ENCODE results near the gene ERC1.

The ERC1 gene

GRCh38 chr12:1398673-1399072 lies 407.6 kb downstream of the ERC1 start:
- DNase-seq (ENCODE audit: low spot score in 2 of 2) (no peak), ATAC-seq (no peak)
- no peaks in the 10 kb centered on the region for H3K4me1 Mint-ChIP-seq
- no peaks in the 10 kb centered on the region for H3K36me3 Mint-ChIP-seq
- no peak overlapping the region for H3K4me3 Mint-ChIP-seq
- H3K9me3 Mint-ChIP-seq: no peaks in the 10 kb centered on the region
- H3K27ac Mint-ChIP-seq: no peak overlapping the region

DNA sequence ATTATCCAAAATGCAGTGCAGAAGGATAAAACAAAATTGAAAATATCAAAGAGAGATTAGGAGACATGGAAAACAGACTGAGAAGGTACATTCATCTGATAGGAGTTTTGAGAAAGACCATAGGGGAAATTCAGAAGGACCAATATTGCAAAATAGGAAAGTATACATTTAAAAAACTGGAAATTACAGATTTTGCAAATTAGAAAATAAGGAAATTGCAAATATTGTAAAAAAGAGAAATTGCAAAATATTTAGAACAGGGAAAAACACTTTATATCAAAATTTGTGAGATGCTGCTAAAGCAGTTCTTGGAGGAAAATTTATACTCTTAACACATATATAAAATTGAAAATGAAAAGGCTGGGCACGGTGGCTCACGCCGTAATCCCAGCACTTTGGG lies 410.9 kb downstream of the ERC1 start:
- Mint-ChIP-seq H3K36me3 (no peaks in the 10 kb centered on the region), H3K9me3 (no peaks in the 10 kb centered on the region), H3K4me3 (no peak overlapping the region), H3K27ac (no peak overlapping the region), H3K4me1 (no peaks in the 10 kb centered on the region)
- DNase-seq (ENCODE audit: low spot score in 2 of 2): no peak
- no peak for ATAC-seq

GRCh38 chr12:1403417-1403816 lies 412.4 kb downstream of the ERC1 start:
- Mint-ChIP-seq H3K9me3 (no peaks in the 10 kb centered on the region), H3K4me1 (no peaks in the 10 kb centered on the region), H3K27ac (no peak overlapping the region), H3K4me3 (no peak overlapping the region), H3K36me3 (peaks cover 4% of the 10 kb centered on the region)
- ATAC-seq (no peak), DNase-seq (ENCODE audit: low spot score in 2 of 2) (no peak)

GRCh38 chr12:1405619-1406018 lies 414.6 kb downstream of the ERC1 start:
- Mint-ChIP-seq H3K4me3 (no peak overlapping the region), H3K36me3 (peaks cover 9% of the 10 kb centered on the region), H3K9me3 (no peaks in the 10 kb centered on the region), H3K4me1 (no peaks in the 10 kb centered on the region), H3K27ac (no peak overlapping the region)
- DNase-seq (ENCODE audit: low spot score in 2 of 2) (no peak), ATAC-seq (no peak)

DNA sequence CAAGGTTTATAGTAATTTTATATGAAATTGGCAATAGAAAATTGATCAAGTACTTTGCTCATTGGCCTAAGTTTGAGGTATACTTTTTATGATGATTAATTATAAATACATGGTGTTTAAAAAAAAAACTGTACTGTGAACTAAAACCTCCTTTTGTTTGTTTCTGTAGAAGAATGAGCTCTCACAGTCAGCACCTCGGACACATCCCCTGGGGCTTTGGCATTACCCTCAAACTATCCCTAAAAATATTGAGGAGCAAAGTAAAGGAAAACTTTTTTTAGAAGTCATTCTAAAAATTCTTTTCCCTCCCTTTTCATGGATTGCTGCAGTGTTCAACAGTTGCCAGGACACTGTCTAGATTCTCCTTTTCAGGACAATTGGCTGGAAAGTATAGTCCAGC lies 419.8 kb downstream of the ERC1 start:
- no peak for DNase-seq (ENCODE audit: low spot score in 2 of 2)
- Mint-ChIP-seq H3K27ac (no peak overlapping the region), H3K36me3 (peaks cover 9% of the 10 kb centered on the region), H3K4me1 (no peaks in the 10 kb centered on the region), H3K4me3 (no peak overlapping the region), H3K9me3 (no peaks in the 10 kb centered on the region)
- no peak for ATAC-seq

- Mint-ChIP-seq H3K4me3 (no peak overlapping the region), H3K9me3 (no peaks in the 10 kb centered on the region), H3K27ac (no peak overlapping the region), H3K4me1 (no peaks in the 10 kb centered on the region), H3K36me3 (no peaks in the 10 kb centered on the region)
- no peak for ATAC-seq
- no peak for DNase-seq (ENCODE audit: low spot score in 2 of 2)
Measured at GRCh38 chr12:1413930-1414329, 422.9 kb downstream of the ERC1 start.

- H3K4me1 Mint-ChIP-seq: peaks cover 13% of the 10 kb centered on the region
- H3K4me3 Mint-ChIP-seq: no peak overlapping the region
- no peak for DNase-seq (ENCODE audit: low spot score in 2 of 2)
- no peaks in the 10 kb centered on the region for H3K36me3 Mint-ChIP-seq
- no peak for ATAC-seq
- H3K27ac Mint-ChIP-seq: no peak overlapping the region
- peaks cover 8% of the 10 kb centered on the region for H3K9me3 Mint-ChIP-seq
Measured at GRCh38 chr12:1418144-1418543, 427.1 kb downstream of the ERC1 start.

- no peak for ATAC-seq
- Mint-ChIP-seq H3K36me3 (no peaks in the 10 kb centered on the region), H3K27ac (no peak overlapping the region)
Measured at GRCh38 chr12:1419849-1420371, 428.9 kb downstream of the ERC1 start.

DNA sequence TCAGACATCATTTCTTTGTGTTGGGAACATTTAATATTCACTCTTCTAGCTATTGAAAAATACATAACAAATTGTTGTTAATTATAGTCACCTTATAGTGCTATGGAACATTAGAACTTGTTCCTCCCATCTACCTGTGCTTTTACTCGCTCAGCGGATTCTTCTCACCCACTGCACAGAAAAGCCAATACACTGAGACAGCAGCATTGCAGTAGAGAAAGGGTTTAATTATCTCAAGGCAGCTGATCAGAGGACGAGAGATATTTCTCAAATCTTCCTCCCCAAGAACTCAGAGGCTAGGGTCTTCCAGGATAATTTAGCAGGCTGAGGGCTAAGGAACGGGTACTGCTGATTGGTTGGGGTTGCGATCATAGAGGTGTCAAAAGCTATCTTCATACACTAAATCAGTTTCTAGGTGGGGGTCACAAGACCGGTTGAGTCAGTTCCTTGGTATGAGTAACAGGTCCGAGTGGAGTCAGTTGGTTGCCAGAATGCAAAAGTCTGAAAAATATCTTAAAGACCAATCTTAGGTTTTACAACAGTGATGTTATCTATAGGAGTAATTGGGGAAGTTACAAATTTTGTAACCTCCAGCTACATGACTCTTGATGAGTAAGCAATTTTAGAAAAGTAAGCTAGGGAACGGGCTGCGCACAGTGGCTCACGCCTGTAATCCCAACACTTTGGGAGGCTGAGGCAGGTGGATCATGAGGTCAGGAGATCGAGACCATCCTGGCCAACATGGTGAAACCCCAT lies 430.2 kb downstream of the ERC1 start:
- no peak for ATAC-seq
- no peak overlapping the region for H3K4me3 Mint-ChIP-seq
- peaks cover 11% of the 10 kb centered on the region for H3K9me3 Mint-ChIP-seq
- peaks cover 32% of the 10 kb centered on the region for H3K4me1 Mint-ChIP-seq
- H3K36me3 Mint-ChIP-seq: no peaks in the 10 kb centered on the region
- H3K27ac Mint-ChIP-seq: no peak overlapping the region
- DNase-seq (ENCODE audit: low spot score in 2 of 2): no peak

More at GRCh38 chr12:1419849-1420371, 428.9 kb downstream of the ERC1 start:
- peaks cover 26% of the 10 kb centered on the region for H3K4me1 Mint-ChIP-seq
- DNase-seq (ENCODE audit: low spot score in 2 of 2): no peak
- H3K9me3 Mint-ChIP-seq: peaks cover 11% of the 10 kb centered on the region
- H3K4me3 Mint-ChIP-seq: no peak overlapping the region

DNA sequence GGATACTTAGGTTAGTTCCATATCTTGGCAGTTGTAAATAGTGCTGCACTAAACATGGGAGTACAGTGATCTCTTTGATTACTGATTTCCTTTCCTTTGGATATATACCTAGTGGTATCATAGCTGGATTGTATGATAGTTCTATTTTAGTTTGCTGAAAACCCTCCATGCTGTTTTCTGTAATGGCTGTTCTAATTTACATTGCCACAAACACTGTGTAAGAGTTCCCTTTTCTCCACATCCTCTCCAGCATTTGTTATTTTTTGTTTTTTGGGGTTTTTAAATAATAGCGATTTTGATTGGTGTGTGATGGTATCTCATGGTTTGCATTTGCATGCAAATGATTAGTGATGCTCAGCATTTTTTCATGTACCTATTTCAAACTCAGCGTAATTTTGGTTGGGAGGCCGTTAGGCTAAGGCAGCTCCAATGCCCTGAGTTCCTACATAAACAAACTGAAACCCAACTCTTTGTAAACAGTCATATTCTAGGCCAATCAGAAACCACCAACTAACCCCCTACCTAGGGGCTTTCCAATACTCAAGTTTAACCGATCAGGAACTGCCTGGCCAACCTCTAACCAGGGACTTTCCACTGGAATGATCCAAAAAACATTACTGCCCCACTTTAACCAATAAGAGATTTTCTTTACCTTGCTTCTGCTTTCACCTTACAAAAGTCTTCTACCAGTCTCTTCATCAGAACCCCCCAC lies 431.7 kb downstream of the ERC1 start:
- DNase-seq (ENCODE audit: low spot score in 2 of 2) (peak in 1 of 2 donors; percentile 57), ATAC-seq (peak; percentile 94)
- H3K36me3 Mint-ChIP-seq: no peaks in the 10 kb centered on the region
- peak overlapping the region; percentile 88 for H3K27ac Mint-ChIP-seq
- H3K4me1 Mint-ChIP-seq: peaks cover 32% of the 10 kb centered on the region
- H3K9me3 Mint-ChIP-seq: peaks cover 11% of the 10 kb centered on the region
- H3K4me3 Mint-ChIP-seq: peak overlapping the region; percentile 19

GRCh38 chr12:1424674-1425395 lies 433.8 kb downstream of the ERC1 start:
- H3K27ac Mint-ChIP-seq: peak overlapping the region; percentile 88
- ATAC-seq: no peak
- no peaks in the 10 kb centered on the region for H3K36me3 Mint-ChIP-seq
- H3K9me3 Mint-ChIP-seq: peaks cover 11% of the 10 kb centered on the region
- peaks cover 32% of the 10 kb centered on the region for H3K4me1 Mint-ChIP-seq
- no peak for DNase-seq (ENCODE audit: low spot score in 2 of 2)
- H3K4me3 Mint-ChIP-seq: no peak overlapping the region

- ATAC-seq (peak; percentile 60), DNase-seq (ENCODE audit: low spot score in 2 of 2) (no peak)
- peaks cover 11% of the 10 kb centered on the region for H3K9me3 Mint-ChIP-seq
- H3K4me1 Mint-ChIP-seq: peaks cover 32% of the 10 kb centered on the region
- no peak overlapping the region for H3K4me3 Mint-ChIP-seq
- no peaks in the 10 kb centered on the region for H3K36me3 Mint-ChIP-seq
- H3K27ac Mint-ChIP-seq: peak overlapping the region; percentile 88
Measured at GRCh38 chr12:1425396-1425729, 434.3 kb downstream of the ERC1 start.

DNA sequence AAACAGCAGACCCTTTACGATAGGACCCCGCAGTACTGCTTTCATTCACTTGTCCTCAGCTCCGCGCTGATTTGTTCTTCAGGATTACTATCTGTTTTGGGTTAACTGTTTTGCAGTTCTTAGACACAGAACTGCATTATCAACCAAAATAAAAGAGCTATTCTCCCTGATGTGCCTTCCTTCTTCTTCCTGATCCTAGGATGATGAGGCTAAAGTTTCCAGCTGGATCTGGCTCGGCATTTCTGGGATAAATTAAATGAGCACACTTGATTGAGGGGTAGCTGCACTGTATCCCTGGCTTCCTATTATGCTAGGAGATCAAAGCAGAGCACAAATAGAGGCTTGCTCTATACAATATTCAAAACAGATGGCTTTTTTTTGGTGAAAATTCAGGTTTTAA lies 437.6 kb downstream of the ERC1 start:
- Mint-ChIP-seq H3K4me3 (no peak overlapping the region), H3K36me3 (no peaks in the 10 kb centered on the region), H3K9me3 (peaks cover 2% of the 10 kb centered on the region), H3K27ac (no peak overlapping the region), H3K4me1 (peaks cover 14% of the 10 kb centered on the region)
- DNase-seq (ENCODE audit: low spot score in 2 of 2): no peak
- ATAC-seq: no peak

DNA sequence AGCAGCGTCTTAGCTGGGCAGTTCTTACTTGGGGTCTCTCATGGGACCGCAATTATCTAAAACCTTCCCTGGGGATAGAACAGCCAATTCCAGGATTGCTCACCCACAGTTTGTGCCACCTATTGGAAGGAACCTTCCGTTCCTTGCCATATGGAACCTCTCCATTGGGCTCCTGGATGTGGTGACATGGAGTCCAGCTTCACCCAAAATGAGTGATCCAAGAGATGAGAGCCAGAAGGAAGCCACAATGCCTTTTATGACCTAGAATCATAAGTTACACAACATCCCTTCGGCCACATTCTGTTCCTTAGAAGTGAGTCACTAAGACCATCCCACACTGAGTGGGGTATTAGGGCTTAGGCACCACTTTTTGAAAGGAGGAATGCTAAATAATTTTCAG lies 439.0 kb downstream of the ERC1 start:
- H3K36me3 Mint-ChIP-seq: no peaks in the 10 kb centered on the region
- DNase-seq (ENCODE audit: low spot score in 2 of 2) (no peak), ATAC-seq (peak; percentile 42)
- no peak overlapping the region for H3K27ac Mint-ChIP-seq
- no peaks in the 10 kb centered on the region for H3K9me3 Mint-ChIP-seq
- H3K4me3 Mint-ChIP-seq: no peak overlapping the region
- H3K4me1 Mint-ChIP-seq: peaks cover 6% of the 10 kb centered on the region

DNA sequence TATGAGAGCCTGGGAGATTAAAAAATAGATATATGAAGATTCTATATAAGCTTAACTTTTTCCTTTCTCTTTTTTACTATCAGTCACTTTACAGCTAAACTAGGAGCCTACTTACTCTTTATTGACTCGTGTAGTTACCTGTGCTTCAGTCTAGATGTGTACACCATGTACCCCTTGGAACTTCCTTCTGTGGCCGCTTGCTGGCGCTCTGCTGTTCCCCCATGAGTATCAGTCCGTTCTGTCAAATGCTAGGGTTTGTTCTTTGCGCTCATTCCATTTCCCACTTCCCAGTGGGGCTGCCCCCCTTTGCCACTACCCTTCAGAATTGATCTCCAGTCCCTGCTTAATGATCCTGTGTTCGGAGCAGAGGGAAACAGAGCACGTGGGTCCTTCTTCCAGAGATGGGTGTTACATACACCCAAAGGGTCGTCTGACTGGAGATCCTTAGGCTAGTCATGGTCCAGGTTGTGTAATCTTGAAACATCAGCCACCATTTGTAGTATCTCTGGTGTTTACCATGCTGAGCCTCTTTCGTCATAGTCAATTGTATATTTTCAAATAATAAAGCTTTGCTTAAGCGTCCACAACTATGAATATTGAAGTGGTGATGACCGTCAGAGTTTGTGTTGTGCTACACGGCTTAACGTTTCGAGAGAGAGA lies 443.4 kb downstream of the ERC1 start:
- H3K4me1 Mint-ChIP-seq: no peaks in the 10 kb centered on the region
- no peak for ATAC-seq

More for the DNA sequence above, 443.4 kb downstream of the ERC1 start:
- no peak for DNase-seq (ENCODE audit: low spot score in 2 of 2)
- Mint-ChIP-seq H3K9me3 (no peaks in the 10 kb centered on the region), H3K27ac (peak overlapping the region; percentile 24), H3K36me3 (no peaks in the 10 kb centered on the region), H3K4me3 (no peak overlapping the region)
